Epithelial cell of prostate (primary cell): Measurements from ENCODE around the gene IGHMBP2.
"Not testable (repeated sequence)": the region's sequence is repeated elsewhere in the genome, so short reads cannot be mapped to it uniquely, and the experiment has no call there.

Source experiments
- DNase-seq: peaks from one replicate; pipeline ENCODE4 v3.0.0-alpha.2; 2011; ENCODE audit warnings: low read depth, low spot score
- H3K27ac ChIP-seq: fragments of 450-650 bp; 2 replicates; pipeline ENCODE4 v1.5.1; 2017; ENCODE audit warnings: mild to moderate bottlenecking

IGHMBP2 gene

GRCh38 chr11:68956547-68957254, 53.0 kb downstream of the IGHMBP2 start:
- no peak overlapping the region for H3K27ac ChIP-seq
- no peak for DNase-seq

GRCh38 chr11:68958211-68958610, 54.5 kb downstream of the IGHMBP2 start:
- no peak for DNase-seq
- H3K27ac ChIP-seq, result no peak overlapping the region

- DNase-seq, result no peak
- no peak overlapping the region for H3K27ac ChIP-seq
Measured at GRCh38 chr11:68959465-68960293, 56.0 kb downstream of the IGHMBP2 start.

GRCh38 chr11:68960294-68961071, 56.8 kb downstream of the IGHMBP2 start:
- no peak overlapping the region for H3K27ac ChIP-seq
- no peak for DNase-seq

DNA sequence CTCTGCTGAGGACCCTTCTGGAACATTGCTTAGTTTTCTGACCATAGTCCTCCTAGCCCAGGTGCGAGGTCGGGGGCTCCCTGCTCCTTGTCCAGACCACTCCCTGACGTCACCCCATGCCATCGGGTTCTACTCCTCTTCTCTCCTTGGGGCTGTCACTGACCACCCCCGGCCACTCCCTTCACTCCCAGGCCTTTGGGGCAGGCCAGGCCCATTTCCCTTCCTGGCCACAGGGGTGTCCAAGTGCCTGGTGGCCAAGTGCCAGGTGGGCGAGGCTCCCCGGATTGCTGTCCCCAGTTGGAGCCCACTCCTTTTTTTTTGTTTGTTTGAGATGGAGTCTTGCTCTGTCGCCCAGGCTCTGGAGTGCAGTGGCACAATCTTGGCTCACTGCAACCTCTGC, 57.6 kb downstream of the IGHMBP2 start:
- DNase-seq, result no peak

GRCh38 chr11:68962527-68963250, 59.0 kb downstream of the IGHMBP2 start:
- H3K27ac ChIP-seq, result no peak overlapping the region
- DNase-seq, result no peak

More for the DNA sequence above, 57.6 kb downstream of the IGHMBP2 start:
- H3K27ac ChIP-seq, result no peak overlapping the region

DNA sequence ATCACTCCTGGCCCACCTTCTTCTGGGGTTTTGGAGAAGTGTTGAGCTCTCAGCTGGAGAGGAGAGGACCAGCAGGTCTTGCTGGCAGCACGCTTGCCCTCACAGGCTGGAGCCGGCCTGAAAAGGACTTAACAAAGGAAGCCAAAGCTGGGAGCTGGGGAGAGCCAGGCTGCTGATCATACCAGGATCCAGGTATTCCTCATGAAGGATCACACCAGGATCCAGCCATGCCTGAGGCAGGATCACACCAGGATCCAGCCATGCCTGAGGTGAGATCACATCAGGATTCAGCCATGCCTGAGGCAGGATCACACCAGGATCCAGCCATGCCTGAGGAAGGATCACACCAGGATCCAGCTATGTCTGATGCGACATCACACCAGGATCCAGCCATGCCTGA, 60.1 kb downstream of the IGHMBP2 start:
- no peak overlapping the region for H3K27ac ChIP-seq
- no peak for DNase-seq

GRCh38 chr11:68965901-68966853, 62.5 kb downstream of the IGHMBP2 start:
- no peak overlapping the region for H3K27ac ChIP-seq

GRCh38 chr11:68966894-68967780, 63.4 kb downstream of the IGHMBP2 start:
- DNase-seq, result no peak
- H3K27ac ChIP-seq, result no peak overlapping the region

More at GRCh38 chr11:68965901-68966853, 62.5 kb downstream of the IGHMBP2 start:
- no peak for DNase-seq

DNA sequence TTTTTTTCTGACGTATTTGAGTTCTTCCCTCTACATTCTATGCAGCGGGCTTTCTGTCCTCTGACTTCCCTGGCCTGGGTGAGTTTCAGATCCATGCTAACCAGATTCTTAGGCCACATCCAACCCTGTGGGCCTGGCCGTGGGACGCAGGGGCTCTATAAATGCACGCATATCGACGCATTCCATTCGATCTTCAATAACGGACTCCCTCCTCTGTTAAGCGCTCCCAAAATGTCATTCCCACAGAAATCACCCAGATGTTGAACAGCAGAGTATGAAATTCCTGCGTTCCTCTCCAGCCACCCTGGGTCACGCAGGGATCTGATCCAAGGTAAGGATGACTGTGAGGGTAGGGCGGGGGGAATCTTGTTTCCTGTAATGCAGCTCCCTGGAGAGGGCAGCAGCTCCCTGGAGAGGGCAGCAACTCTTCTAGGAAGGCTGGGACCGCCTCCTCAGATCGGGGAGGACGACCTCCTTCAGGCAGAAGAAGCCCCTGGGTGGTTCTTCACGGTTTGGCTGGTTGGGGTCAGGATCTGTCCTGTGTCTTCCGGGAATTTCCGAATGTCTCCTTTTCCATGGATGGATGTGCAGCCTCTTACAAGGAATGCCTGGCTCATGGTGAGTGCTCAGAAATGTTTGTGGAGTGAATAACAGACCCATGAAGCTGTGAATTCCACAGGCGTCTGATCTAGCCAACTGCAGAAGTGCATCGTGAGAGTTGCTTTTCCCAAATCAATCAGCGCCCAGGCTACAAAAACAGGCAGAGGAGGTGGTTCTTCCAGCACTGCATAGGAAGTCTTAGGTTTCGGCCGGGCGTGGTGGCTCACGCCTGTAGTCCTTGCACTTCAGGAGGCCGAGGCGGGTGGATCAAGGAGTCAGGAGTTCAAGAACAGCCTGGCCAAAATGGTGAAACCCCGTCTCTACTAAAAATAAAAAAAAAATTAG, 64.9 kb downstream of the IGHMBP2 start:
- no peak overlapping the region for H3K27ac ChIP-seq
- no peak for DNase-seq

GRCh38 chr11:68969386-68969785, 65.7 kb downstream of the IGHMBP2 start:
- no peak for DNase-seq

DNA sequence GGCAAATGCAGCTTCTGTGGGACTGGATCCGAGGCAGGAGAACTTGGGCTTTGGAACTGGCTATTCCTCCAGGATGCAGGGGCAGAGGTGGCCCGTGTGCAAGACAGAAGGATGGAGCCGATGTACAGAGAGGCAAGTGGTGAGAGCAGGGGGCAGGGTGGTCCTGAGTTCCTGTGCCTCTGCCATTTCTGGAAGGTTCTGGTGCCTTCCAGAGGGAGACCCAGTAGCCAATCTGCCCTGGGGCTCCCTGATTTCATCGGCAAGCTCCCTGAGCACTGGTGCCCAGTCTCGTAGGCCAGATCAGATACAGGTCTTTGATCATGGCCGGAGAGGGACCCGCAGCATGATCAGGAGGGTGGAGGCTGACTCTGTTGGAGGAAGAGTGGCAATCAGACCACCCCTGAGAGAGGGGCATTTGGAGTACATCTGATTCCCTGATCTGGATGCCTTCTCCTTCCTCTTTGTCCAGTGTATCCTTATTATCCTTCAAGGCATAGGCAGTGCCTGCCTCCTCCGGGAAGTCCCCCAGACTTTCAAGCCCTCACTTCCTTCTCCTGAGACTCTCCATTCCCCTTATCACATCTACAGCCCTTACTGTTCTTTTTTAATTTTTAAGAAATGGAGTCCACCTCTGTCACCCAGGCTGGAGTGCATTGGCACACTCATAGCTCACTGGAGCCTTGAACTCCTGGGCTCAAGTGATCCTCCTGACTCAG, 67.4 kb downstream of the IGHMBP2 start:
- DNase-seq, result no peak
- H3K27ac ChIP-seq, result no peak overlapping the region

More at GRCh38 chr11:68969386-68969785, 65.7 kb downstream of the IGHMBP2 start:
- no peak overlapping the region for H3K27ac ChIP-seq

- no peak for DNase-seq
- no peak overlapping the region for H3K27ac ChIP-seq
Measured at GRCh38 chr11:68973219-68973618, 69.5 kb downstream of the IGHMBP2 start.

DNA sequence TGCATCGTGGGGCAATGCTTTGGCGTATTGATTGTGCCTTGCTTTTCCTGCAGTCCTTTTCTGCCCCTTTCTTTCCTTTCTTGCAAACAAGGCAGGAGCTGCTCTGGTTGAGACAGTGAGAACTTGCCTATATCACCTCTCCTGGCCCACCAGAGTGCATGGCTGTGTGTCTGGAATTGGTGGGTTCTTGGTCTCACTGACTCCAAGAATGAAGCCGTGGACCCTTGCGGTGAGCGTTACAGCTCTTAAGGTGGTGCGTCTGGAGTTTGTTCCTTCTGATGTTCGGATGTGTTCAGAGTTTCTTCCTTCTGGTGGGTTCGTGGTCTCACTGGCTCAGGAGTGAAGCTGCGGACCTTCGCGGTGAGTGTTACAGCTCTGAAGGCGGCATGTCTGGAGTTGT, 70.0 kb downstream of the IGHMBP2 start:
- DNase-seq, H3K27ac ChIP-seq: not testable (repeated sequence)

DNA sequence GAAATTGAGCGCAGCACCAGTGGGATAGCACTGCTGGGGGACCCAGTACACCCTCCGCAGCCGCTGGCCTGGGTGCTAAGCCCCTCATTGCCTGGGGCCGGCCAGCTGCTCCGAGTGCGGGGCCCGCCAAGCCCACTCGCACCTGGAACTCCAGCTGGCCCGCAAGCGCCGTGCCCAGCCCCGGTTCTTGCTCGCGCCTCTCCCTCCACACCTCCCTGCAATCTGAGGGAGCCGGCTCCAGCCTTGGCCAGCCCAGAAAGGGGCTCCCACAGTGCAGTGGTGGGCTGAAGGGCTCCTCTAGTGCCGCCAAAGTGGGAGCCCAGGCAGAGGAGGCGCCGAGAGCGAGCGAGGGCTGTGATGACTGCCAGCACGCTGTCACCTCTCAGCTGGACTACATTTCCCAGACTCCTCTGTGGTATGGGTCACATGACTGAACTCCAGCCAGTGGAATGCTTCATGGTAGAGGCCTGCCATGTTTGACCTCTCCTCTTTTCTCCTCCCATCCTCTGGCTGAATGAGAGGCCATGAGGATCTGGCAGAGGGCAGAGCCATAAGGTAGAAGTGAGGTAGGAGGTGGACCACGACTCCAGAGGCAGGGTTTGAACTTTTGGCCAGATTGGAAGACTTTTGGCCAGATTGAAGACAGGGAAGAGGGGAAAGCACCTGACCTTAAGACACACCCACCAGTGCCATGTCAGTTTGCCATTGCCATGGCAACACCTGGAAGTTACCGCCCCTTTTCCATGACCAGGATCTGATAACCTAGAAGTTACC, 70.9 kb downstream of the IGHMBP2 start:
- no peak for DNase-seq
- no peak overlapping the region for H3K27ac ChIP-seq

- H3K27ac ChIP-seq, result no peak overlapping the region
- DNase-seq, result no peak
Measured at GRCh38 chr11:68976095-68976494, 72.4 kb downstream of the IGHMBP2 start.
